HG03280 (cell line): ENCODE measurements around the gene TTLL9.
A peak's percentile ranks its signal among the peaks of the same experiment; 100 is the strongest.

Experiments
- ATAC-seq: cut with Tn5 transposase; IDR thresholded peaks from one replicate; pipeline ENCODE4 v1.9.1; 2021; ENCODE audit warnings: mild to moderate bottlenecking, moderate library complexity; ENCODE audit not compliant: unreplicated experiment

Gene TTLL9

GRCh38 chr20:31936420-31936819, 66.0 kb downstream of the TTLL9 start:
- ATAC-seq: no peak

- no peak for ATAC-seq
Measured at GRCh38 chr20:31937820-31938219, 67.4 kb downstream of the TTLL9 start.

GRCh38 chr20:31939661-31940060, 69.2 kb downstream of the TTLL9 start:
- no peak for ATAC-seq

GRCh38 chr20:31943052-31943471, 72.6 kb downstream of the TTLL9 start:
- ATAC-seq: no peak

GRCh38 chr20:31945319-31945718, 74.9 kb downstream of the TTLL9 start:
- ATAC-seq: no peak

- no peak for ATAC-seq
Measured at GRCh38 chr20:31945785-31946184, 75.4 kb downstream of the TTLL9 start.

- no peak for ATAC-seq
Measured at GRCh38 chr20:31948008-31948407, 77.6 kb downstream of the TTLL9 start.

GRCh38 chr20:31949877-31950646, 79.6 kb downstream of the TTLL9 start:
- ATAC-seq: no peak

GRCh38 chr20:31951203-31951529, 80.7 kb downstream of the TTLL9 start:
- ATAC-seq: no peak

GRCh38 chr20:31951530-31952453, 81.4 kb downstream of the TTLL9 start, which contains the start of gene PDRG1:
Gene PDRG1 (minus strand): TSS chr20:31952046. CDS start chr20:31951961, 85 bp downstream.
- peak; percentile 92 for ATAC-seq

- no peak for ATAC-seq
Measured at GRCh38 chr20:31953556-31954148, 83.2 kb downstream of the TTLL9 start.

GRCh38 chr20:31954500-31954899, 84.1 kb downstream of the TTLL9 start:
- ATAC-seq: no peak

- ATAC-seq: no peak
Measured at GRCh38 chr20:31956556-31957526, 86.4 kb downstream of the TTLL9 start.

- ATAC-seq: no peak
Measured at GRCh38 chr20:31962761-31963160, 92.3 kb downstream of the TTLL9 start.

GRCh38 chr20:31963889-31964288, 93.5 kb downstream of the TTLL9 start:
- no peak for ATAC-seq

GRCh38 chr20:31966991-31967655, 96.7 kb downstream of the TTLL9 start:
- ATAC-seq: no peak

GRCh38 chr20:31967830-31968249, 97.4 kb downstream of the TTLL9 start, which contains the start of gene XKR7:
Gene XKR7 (plus strand): TSS chr20:31968151. CDS start chr20:31968176, 25 bp downstream.
- ATAC-seq: no peak

- peak; percentile 68 for ATAC-seq
Measured at GRCh38 chr20:31968291-31969126, 98.1 kb downstream of the TTLL9 start.

- no peak for ATAC-seq
Measured at GRCh38 chr20:31969991-31970390, 99.6 kb downstream of the TTLL9 start.
